Renal pelvis (tissue), 4 donors: ENCODE results near the gene ZNF592. TPM values are rescaled to one million over a fixed set of nuclear protein-coding genes. Genes with fewer than 3 reads are reported as not detected.
"Not testable (repeated sequence)": the region's sequence is repeated elsewhere in the genome, so short reads cannot be mapped to it uniquely, and the experiment has no call there.

Experiments used
- DNase-seq: peaks from one replicate; pipeline ENCODE4 v3.0.0-alpha.2; 2013
- polyA plus RNA-seq, 3 donors: library from polyadenylated mRNA; unstranded; fragments of 120-200 nt; gene quantifications; one replicate each; pipeline ENCODE4 v1.2.1, GENCODE V29; 2013; ENCODE audit not compliant: insufficient read length in 3 of 3

The ZNF592 gene
- polyA plus RNA-seq, 3 donors: 32.4 to 39.5 (median 33.9) TPM

GRCh38 chr15:84845631-84846030 is 97.2 kb downstream of the ZNF592 start:
- DNase-seq: not testable (repeated sequence)

GRCh38 chr15:84846269-84846668 is 97.9 kb downstream of the ZNF592 start:
- no peak for DNase-seq

GRCh38 chr15:84847382-84847781 is 99.0 kb downstream of the ZNF592 start:
- no peak for DNase-seq

GRCh38 chr15:84852212-84852611 is 103.8 kb downstream of the ZNF592 start:
- no peak for DNase-seq

- no peak for DNase-seq
Observed at GRCh38 chr15:84855136-84855535, 106.7 kb downstream of the ZNF592 start.

- no peak for DNase-seq
Observed at GRCh38 chr15:84855765-84856164, 107.4 kb downstream of the ZNF592 start.

Other genes starting within 250 kb of the ZNF592 start
- 10 to 100 TPM; 27.2 to 33.0 (median 29.0) TPM for gene ZSCAN2, start 147.6 kb upstream of the ZNF592 start, polyA plus RNA-seq
- 10 to 100 TPM; 36.4 to 60.0 (median 56.1) TPM for gene WDR73, start 94.3 kb upstream of the ZNF592 start, polyA plus RNA-seq
- gene NMB, start 90.4 kb upstream of the ZNF592 start, polyA plus RNA-seq: 1 to 10 TPM; 4.6 to 7.5 (median 7.1) TPM
- gene SEC11A, start 32.5 kb upstream of the ZNF592 start, polyA plus RNA-seq: 100 to 1,000 TPM; 227 to 264 (median 254) TPM
- 10 to 100 TPM; 14.8 to 27.2 (median 23.8) TPM for gene ALPK3, start 68.8 kb downstream of the ZNF592 start, polyA plus RNA-seq
- 10 to 100 TPM in 1 of 3 donors, 1 to 10 TPM in 2; 6.4 to 10.7 (median 7.7) TPM for gene SLC28A1, start 136.1 kb downstream of the ZNF592 start, polyA plus RNA-seq
- 10 to 100 TPM; 33.8 to 74.1 (median 63.4) TPM for gene PDE8A, start 233.3 kb downstream of the ZNF592 start, polyA plus RNA-seq